ENCODE results near the gene SYS1. TPM values are rescaled to one million over a fixed set of nuclear protein-coding genes. Genes with fewer than 3 reads are reported as not detected.

SYS1 gene
- polyA plus RNA-seq, 1 donor from 2014 or later, result 16.1 TPM

- H3K9ac ChIP-seq (ENCODE audit: low read length), result no peak overlapping the region
- no peak overlapping the region for H2AFZ ChIP-seq (ENCODE audit: low read depth, low read length)
- no peaks in the 10 kb centered on the region for H3F3A ChIP-seq (ENCODE audit: insufficient read depth, low read length, poor library complexity, severe bottlenecking)
Measured at GRCh38 chr20:45394221-45395113, 31.5 kb downstream of the SYS1 start.

GRCh38 chr20:45395114-45395415, 32.1 kb downstream of the SYS1 start:
- no peak overlapping the region for H3K9ac ChIP-seq (ENCODE audit: low read length)
- H3K9me2 ChIP-seq (ENCODE audit: insufficient read depth, low read length), result no peaks in the 10 kb centered on the region
- H3K9me3 ChIP-seq (ENCODE audit: low read length), result no peaks in the 10 kb centered on the region
- H3K4me3 ChIP-seq (ENCODE audit: low read length), result no peak overlapping the region
- peaks cover 4% of the 10 kb centered on the region for H3K79me2 ChIP-seq (replicated peaks; ENCODE audit: insufficient read depth, low read length)
- H3K4me2 ChIP-seq (ENCODE audit: low read length), result no peak overlapping the region
- H2AFZ ChIP-seq (ENCODE audit: low read depth, low read length), result no peak overlapping the region
- H3K27me3 ChIP-seq (ENCODE audit: insufficient read depth, low read depth, low read length), result no peaks in the 10 kb centered on the region
- no peaks in the 10 kb centered on the region for H4K20me1 ChIP-seq (ENCODE audit: insufficient read depth)
- H3F3A ChIP-seq (ENCODE audit: insufficient read depth, low read length, poor library complexity, severe bottlenecking), result no peaks in the 10 kb centered on the region
- no peaks in the 10 kb centered on the region for H3K36me3 ChIP-seq (ENCODE audit: insufficient read depth, low read length)
- H3K27ac ChIP-seq (ENCODE audit: low read length), result no peak overlapping the region
- TF ChIP-seq CTCF (IDR thresholded peaks at IDR 0.05; ENCODE audit: poor library complexity, severe bottlenecking) (no peak), SMC3 (conservative IDR thresholded peaks at IDR 0.05; ENCODE audit: poor library complexity) (no peak), EZH2 (IDR thresholded peaks at IDR 0.05; ENCODE audit: borderline replicate concordance, insufficient read depth, low read length, poor library complexity, severe bottlenecking) (no peak), REST (IDR thresholded peaks at IDR 0.05; ENCODE audit: borderline replicate concordance) (no peak)

More at GRCh38 chr20:45394221-45395113, 31.5 kb downstream of the SYS1 start:
- Histone ChIP-seq H3K4me2 (ENCODE audit: low read length) (no peak overlapping the region), H3K27me3 (ENCODE audit: insufficient read depth, low read depth, low read length) (no peaks in the 10 kb centered on the region), H3K4me3 (ENCODE audit: low read length) (no peak overlapping the region), H4K20me1 (ENCODE audit: insufficient read depth) (no peaks in the 10 kb centered on the region), H3K36me3 (ENCODE audit: insufficient read depth, low read length) (no peaks in the 10 kb centered on the region), H3K79me2 (replicated peaks; ENCODE audit: insufficient read depth, low read length) (peaks cover 6% of the 10 kb centered on the region), H3K9me3 (ENCODE audit: low read length) (no peaks in the 10 kb centered on the region), H3K9me2 (ENCODE audit: insufficient read depth, low read length) (no peaks in the 10 kb centered on the region), H3K27ac (ENCODE audit: low read length) (no peak overlapping the region)
- TF ChIP-seq RAD21 (conservative IDR thresholded peaks at IDR 0.05) (no peak), SMC3 (conservative IDR thresholded peaks at IDR 0.05; ENCODE audit: poor library complexity) (no peak), EZH2 (IDR thresholded peaks at IDR 0.05; ENCODE audit: borderline replicate concordance, insufficient read depth, low read length, poor library complexity, severe bottlenecking) (no peak), CTCF (IDR thresholded peaks at IDR 0.05; ENCODE audit: poor library complexity, severe bottlenecking) (no peak), MXI1 (conservative IDR thresholded peaks at IDR 0.05; ENCODE audit: poor library complexity, severe bottlenecking) (no peak), REST (IDR thresholded peaks at IDR 0.05; ENCODE audit: borderline replicate concordance) (no peak), POLR2AphosphoS5 (IDR thresholded peaks at IDR 0.05) (no peak), EP300 (conservative IDR thresholded peaks at IDR 0.05; ENCODE audit: poor library complexity, severe bottlenecking) (no peak), TAF1 (IDR thresholded peaks at IDR 0.05; ENCODE audit: low read depth) (no peak)

Data from neural cell (in vitro differentiated cells).